CD8-positive, alpha-beta memory T cell (primary cell): ENCODE measurements around the gene CGRRF1. TPM values are rescaled to one million over a fixed set of nuclear protein-coding genes. Genes with fewer than 3 reads are reported as not detected.

Source experiments
- CTCF ChIA-PET: fragments of 350-600 bp; sonication (Branson Sonifier 250); formaldehyde crosslinking; loops from one replicate; lab custom pipeline; 2021; ENCODE audit warnings: antibody characterized with exemption; lab: Charles Lee
- POLR2A ChIA-PET: fragments of 350-600 bp; sonication (Branson Sonifier 250); formaldehyde crosslinking; loops from one replicate; lab custom pipeline; 2021; ENCODE audit warnings: antibody characterized with exemption; lab: Charles Lee
- DNase-seq, 5 donors: peaks; one replicate each; pipeline versions ENCODE4 v3.0.0 to v3.0.0-alpha.2; 2020 to 2022; ENCODE audit warnings: mixed read lengths in 1 of 5
- H3K27ac ChIP-seq: one replicate; pipeline ENCODE4 v1.7.0; 2013; ENCODE audit warnings: low read depth, mild to moderate bottlenecking, low read length, moderate library complexity
- H3K27me3 ChIP-seq: 2 replicates; pipeline ENCODE4 v1.7.0; 2013; ENCODE audit warnings: low read length, mild to moderate bottlenecking; ENCODE audit not compliant: insufficient read depth, poor library complexity, severe bottlenecking
- H3K36me3 ChIP-seq: 2 replicates; pipeline ENCODE4 v1.7.0; 2013; ENCODE audit warnings: mild to moderate bottlenecking, low read length, moderate library complexity; ENCODE audit not compliant: insufficient read depth
- H3K4me1 ChIP-seq: 2 replicates; pipeline ENCODE4 v1.7.0; 2013; ENCODE audit warnings: mild to moderate bottlenecking, low read length, moderate library complexity; ENCODE audit not compliant: insufficient read depth
- H3K4me3 ChIP-seq: 2 replicates; pipeline ENCODE4 v1.7.0; 2013; ENCODE audit warnings: mild to moderate bottlenecking, low read length
- H3K9me3 ChIP-seq: 2 replicates; pipeline ENCODE4 v1.7.0; 2013; ENCODE audit warnings: mild to moderate bottlenecking, low read length
- H3K27ac Mint-ChIP-seq, 8 donors: one replicate each; pipeline ENCODE4 v1.8.0; 2020 to 2021; ENCODE audit warnings: mixed read lengths in 8 of 8, mild to moderate bottlenecking in 6 of 8, inconsistent platforms in 3 of 8, moderate library complexity in 3 of 8
- H3K27me3 Mint-ChIP-seq, 2 donors: one replicate each; pipeline ENCODE4 v1.8.0; 2020 to 2021; ENCODE audit warnings: mixed read lengths in 2 of 2, mild to moderate bottlenecking in 1 of 2, moderate library complexity in 1 of 2
- H3K36me3 Mint-ChIP-seq, 3 donors: one replicate each; pipeline ENCODE4 v1.8.0; 2020 to 2021; ENCODE audit warnings: mixed read lengths in 3 of 3, inconsistent platforms in 1 of 3, mild to moderate bottlenecking in 1 of 3
- H3K4me1 Mint-ChIP-seq, 3 donors: one replicate each; pipeline ENCODE4 v1.8.0; 2020 to 2021; ENCODE audit warnings: mixed read lengths in 3 of 3, inconsistent platforms in 1 of 3, mild to moderate bottlenecking in 1 of 3
- H3K4me3 Mint-ChIP-seq, 7 donors: one replicate each; pipeline ENCODE4 v1.8.0; 2020 to 2021; ENCODE audit warnings: mixed read lengths in 7 of 7, mild to moderate bottlenecking in 6 of 7, moderate library complexity in 4 of 7, inconsistent platforms in 2 of 7
- H3K9me3 Mint-ChIP-seq, 5 donors: one replicate each; pipeline ENCODE4 v1.8.0; 2020 to 2022; ENCODE audit warnings: mixed read lengths in 5 of 5, mild to moderate bottlenecking in 3 of 5, moderate library complexity in 2 of 5, inconsistent platforms in 1 of 5
- polyA plus RNA-seq: library from polyadenylated mRNA; unstranded; fragments of 300-500 nt; fragmentation: Illumina TruSeq; gene quantifications from one replicate; pipeline ENCODE4 v1.2.3, GENCODE V29; 2021
- total RNA-seq, 2 experiments: library from RNA; stranded (reverse); gene quantifications; one replicate each; pipeline ENCODE4 v1.2.3, GENCODE V29; 2021

CGRRF1 gene
- total and polyA plus RNA-seq, 3 experiments from 2014 or later = 13.3 to 27.3 (median 15.3) TPM

DNA sequence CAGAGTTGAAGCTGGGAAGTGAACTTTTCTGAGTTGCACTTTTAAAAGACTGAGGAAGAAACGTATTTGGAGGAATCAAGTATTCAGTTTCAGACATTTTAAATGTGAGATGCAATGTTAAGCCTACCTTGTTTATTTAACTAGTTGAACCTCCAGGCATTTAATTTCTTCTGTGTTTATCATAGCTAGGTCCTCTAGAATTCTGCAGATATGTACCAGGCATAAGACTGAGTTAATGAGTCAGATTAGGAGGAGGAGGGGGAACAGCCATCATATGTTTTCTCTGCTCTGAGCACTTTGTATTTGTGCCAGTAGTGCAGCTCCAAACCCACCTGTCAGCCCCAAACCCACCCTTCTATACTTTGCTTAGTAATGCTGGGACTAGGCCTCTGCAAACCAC, 40.8 kb downstream of the CGRRF1 start:
- Histone ChIP-seq H3K36me3 (no peaks in the 10 kb centered on the region), H3K27ac (no peak overlapping the region), H3K4me3 (no peak overlapping the region), H3K27me3 (no peaks in the 10 kb centered on the region), H3K4me1 (no peaks in the 10 kb centered on the region), H3K9me3 (no peaks in the 10 kb centered on the region)
- DNase-seq = no peak
- H3K9me3 Mint-ChIP-seq = no peaks in the 10 kb centered on the region
- CTCF ChIA-PET = interaction anchor here (2.3 kb wide), 1 partner anchor 223 kb away, joined by 6 read pairs; no protein-coding TSS in a partner anchor
- H3K4me1 Mint-ChIP-seq = no peaks in the 10 kb centered on the region
- peaks cover 4 to 16% of the 10 kb centered on the region in 2 donors for H3K27me3 Mint-ChIP-seq
- POLR2A ChIA-PET = interaction anchor here (0.6 kb wide), 2 partner anchors 13 to 56 kb away, joined by 3 read pairs; no protein-coding TSS in a partner anchor
- no peak overlapping the region for H3K4me3 Mint-ChIP-seq
- H3K27ac Mint-ChIP-seq = no peak overlapping the region
- H3K36me3 Mint-ChIP-seq = peaks cover 0 to 2% (median 0%) of the 10 kb centered on the region in 3 donors

DNA sequence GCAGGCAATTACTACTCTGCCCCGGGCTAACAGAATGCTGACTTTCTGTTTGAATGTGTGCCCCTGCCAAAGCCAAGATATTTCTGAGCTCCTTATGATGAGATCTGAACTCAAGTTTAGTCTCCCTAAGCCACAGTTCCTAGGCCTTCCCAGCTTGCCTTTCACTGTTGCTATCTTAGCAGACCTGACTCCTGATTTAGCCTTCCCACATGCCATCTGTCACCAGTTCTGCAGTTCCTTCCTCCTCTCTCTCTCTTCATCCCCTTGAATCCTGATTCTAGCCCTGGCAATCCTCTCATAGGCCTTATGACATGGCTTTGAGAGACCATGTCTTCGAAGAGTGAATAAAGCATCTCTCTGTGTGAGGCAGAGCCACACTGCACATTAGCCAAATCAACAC, 44.7 kb downstream of the CGRRF1 start:
- H3K4me3 ChIP-seq = no peak overlapping the region
- no peaks in the 10 kb centered on the region for H3K27me3 ChIP-seq
- peaks cover 7 to 28% of the 10 kb centered on the region in 2 donors for H3K27me3 Mint-ChIP-seq
- no peak overlapping the region for H3K4me3 Mint-ChIP-seq
- no peak for DNase-seq
- no peaks in the 10 kb centered on the region for H3K9me3 ChIP-seq
- ChIA-PET POLR2A (no interaction called here), CTCF (interaction anchor here (3.8 kb wide), 1 partner anchor 220 kb away, joined by 15 read pairs; no protein-coding TSS in a partner anchor)
- no peak overlapping the region for H3K27ac ChIP-seq
- H3K4me1 Mint-ChIP-seq = no peaks in the 10 kb centered on the region
- no peaks in the 10 kb centered on the region for H3K4me1 ChIP-seq
- H3K9me3 Mint-ChIP-seq = no peaks in the 10 kb centered on the region
- no peak overlapping the region for H3K27ac Mint-ChIP-seq
- H3K36me3 Mint-ChIP-seq = no peaks in the 10 kb centered on the region
- no peaks in the 10 kb centered on the region for H3K36me3 ChIP-seq

DNA sequence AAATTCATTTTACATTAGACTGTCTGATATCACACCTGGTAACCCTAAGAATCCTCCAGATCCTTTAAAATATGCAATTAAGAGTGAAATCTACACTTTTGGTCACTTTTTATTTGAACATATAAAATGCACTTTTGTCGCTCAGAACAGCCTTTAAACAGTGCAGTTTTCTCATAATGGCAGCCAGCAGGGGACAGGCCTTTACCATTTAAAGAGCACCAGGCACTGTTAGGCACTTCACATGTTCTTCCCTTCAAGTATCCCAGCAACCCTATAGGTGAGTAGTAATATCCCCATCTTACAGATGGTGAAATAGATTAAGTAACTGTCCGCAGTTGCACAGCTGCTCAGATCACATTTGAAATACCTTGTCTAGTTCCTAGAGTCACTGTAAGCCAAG, 45.9 kb downstream of the CGRRF1 start:
- POLR2A ChIA-PET = no interaction called here
- no peak overlapping the region for H3K27ac ChIP-seq
- no peaks in the 10 kb centered on the region for H3K4me1 ChIP-seq
- no peaks in the 10 kb centered on the region for H3K4me1 Mint-ChIP-seq
- no peaks in the 10 kb centered on the region for H3K9me3 Mint-ChIP-seq
- peaks cover 11 to 33% of the 10 kb centered on the region in 2 donors for H3K27me3 Mint-ChIP-seq
- no peak for DNase-seq
- CTCF ChIA-PET = interaction anchor here (3.8 kb wide), 1 partner anchor 219 kb away, joined by 15 read pairs; no protein-coding TSS in a partner anchor
- no peak overlapping the region for H3K4me3 Mint-ChIP-seq
- H3K9me3 ChIP-seq = no peaks in the 10 kb centered on the region
- H3K27me3 ChIP-seq = no peaks in the 10 kb centered on the region
- no peaks in the 10 kb centered on the region for H3K36me3 ChIP-seq
- no peak overlapping the region for H3K27ac Mint-ChIP-seq
- no peak overlapping the region for H3K4me3 ChIP-seq
- no peaks in the 10 kb centered on the region for H3K36me3 Mint-ChIP-seq

DNA sequence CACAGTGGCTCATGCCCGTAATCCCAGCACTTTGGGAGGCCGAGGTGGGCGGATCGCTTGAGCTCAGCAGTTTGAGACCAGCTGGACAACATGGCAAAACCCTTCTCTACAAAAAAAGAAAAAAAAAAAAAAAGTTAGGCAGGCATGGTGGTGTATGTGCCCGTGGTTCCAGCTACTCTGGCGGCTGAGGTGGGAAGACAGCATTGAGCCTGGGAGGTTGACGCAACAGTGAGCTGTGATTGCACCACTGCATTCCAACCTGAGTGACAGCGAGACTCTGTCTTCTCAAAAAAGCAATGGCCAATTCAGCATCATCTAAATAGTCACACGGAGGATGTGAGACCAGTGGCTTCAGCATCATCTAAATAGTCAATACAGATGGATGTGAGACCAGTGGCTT, 46.8 kb downstream of the CGRRF1 start:
- POLR2A ChIA-PET = no interaction called here
- H3K9me3 ChIP-seq = no peaks in the 10 kb centered on the region
- CTCF ChIA-PET = interaction anchor here (1.0 to 3.8 kb wide), 2 partner anchors 87 to 218 kb away, joined by 3 to 15 read pairs; no protein-coding TSS in a partner anchor
- no peak overlapping the region for H3K27ac ChIP-seq
- H3K4me3 Mint-ChIP-seq = no peak overlapping the region
- DNase-seq = no peak
- H3K36me3 ChIP-seq = no peaks in the 10 kb centered on the region
- no peak overlapping the region for H3K27ac Mint-ChIP-seq
- no peaks in the 10 kb centered on the region for H3K9me3 Mint-ChIP-seq
- no peaks in the 10 kb centered on the region for H3K27me3 ChIP-seq
- H3K36me3 Mint-ChIP-seq = no peaks in the 10 kb centered on the region
- H3K27me3 Mint-ChIP-seq = peaks cover 11 to 36% of the 10 kb centered on the region in 2 donors
- H3K4me1 ChIP-seq = no peaks in the 10 kb centered on the region
- no peak overlapping the region for H3K4me3 ChIP-seq
- H3K4me1 Mint-ChIP-seq = no peaks in the 10 kb centered on the region

DNA sequence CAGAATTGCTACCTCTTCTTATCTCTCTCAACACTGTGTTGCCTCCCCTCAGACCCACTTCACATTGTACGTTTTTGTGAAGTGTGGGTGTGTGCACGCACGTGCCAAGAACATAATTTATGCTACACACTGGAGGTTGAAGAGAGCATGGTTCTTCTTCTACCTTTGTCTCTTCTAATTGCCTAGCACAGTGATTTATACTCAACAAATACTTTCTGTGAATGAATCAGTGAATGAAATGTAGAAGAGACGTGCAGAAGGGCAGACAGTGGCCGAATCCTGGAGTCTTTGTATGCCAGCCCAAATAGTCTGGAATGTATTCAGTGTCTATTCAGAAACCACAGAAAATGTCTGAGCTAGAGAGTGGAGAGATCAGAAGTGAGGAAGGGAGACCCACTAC, 52.6 kb downstream of the CGRRF1 start:
- DNase-seq = no peak
- no peak overlapping the region for H3K27ac ChIP-seq
- ChIA-PET CTCF (interaction anchor here (0.7 to 7.6 kb wide), 4 partner anchors 81 to 242 kb away, joined by 3 to 114 read pairs (median 7); no protein-coding TSS in a partner anchor), POLR2A (no interaction called here)
- Mint-ChIP-seq H3K4me1 (peaks cover 10% of the 10 kb centered on the region in 3 donors), H3K27ac (no peak overlapping the region), H3K36me3 (peaks cover 0 to 5% (median 0%) of the 10 kb centered on the region in 3 donors), H3K9me3 (no peaks in the 10 kb centered on the region), H3K27me3 (peaks cover 10 to 24% of the 10 kb centered on the region in 2 donors), H3K4me3 (peak overlapping the region in 1 of 7 donors; percentile 23)
- peaks cover 6% of the 10 kb centered on the region for H3K27me3 ChIP-seq
- no peaks in the 10 kb centered on the region for H3K36me3 ChIP-seq
- H3K4me1 ChIP-seq = peaks cover 13% of the 10 kb centered on the region
- no peaks in the 10 kb centered on the region for H3K9me3 ChIP-seq
- H3K4me3 ChIP-seq = no peak overlapping the region

DNA sequence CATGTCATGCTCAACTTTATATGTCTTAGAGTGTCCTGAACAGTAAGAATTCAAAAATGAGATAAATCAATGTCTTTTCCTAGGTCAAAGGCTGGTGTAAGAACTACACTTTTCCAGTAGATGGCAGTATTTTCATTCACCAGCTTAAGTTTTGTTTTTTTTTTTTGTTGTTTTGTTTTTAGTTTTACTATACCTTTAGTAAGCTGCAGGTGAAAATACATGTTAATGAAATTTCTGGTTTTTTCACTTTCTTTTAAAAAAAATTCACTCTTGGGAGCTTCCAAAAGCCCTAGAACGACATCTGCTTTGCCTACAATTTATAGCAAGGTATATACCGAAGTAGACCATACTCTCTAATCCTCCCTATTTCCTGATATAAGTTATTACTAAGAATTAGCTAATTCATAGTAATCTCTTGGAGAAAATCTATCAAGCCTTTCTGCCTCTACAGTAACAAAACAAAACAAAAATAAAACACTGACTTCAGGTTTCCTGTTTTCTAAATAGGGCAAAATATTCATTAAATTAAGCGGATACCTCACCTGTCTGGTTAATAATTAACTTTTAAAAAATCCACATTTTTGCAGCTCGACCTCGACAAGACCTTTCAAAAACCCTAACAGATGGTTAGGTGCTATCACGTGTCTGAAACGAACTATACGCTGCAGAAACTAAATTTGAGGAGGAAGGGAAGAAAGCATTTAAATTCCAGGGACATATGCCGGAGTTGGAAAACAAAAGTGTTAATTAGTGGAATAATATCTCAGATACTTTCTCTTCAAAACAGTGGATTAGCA, 54.6 kb downstream of the CGRRF1 start:
- ChIA-PET CTCF (interaction anchor here (0.7 to 7.6 kb wide), 26 partner anchors 14 to 565 kb away, joined by 3 to 114 read pairs (median 4); partner anchors contain the start of genes GMFB and LGALS3), POLR2A (interaction anchor here (0.6 to 1.1 kb wide), 5 partner anchors 14 to 338 kb away, joined by 3 to 5 read pairs (median 3); no protein-coding TSS in a partner anchor)
- Mint-ChIP-seq H3K9me3 (no peaks in the 10 kb centered on the region), H3K4me3 (peak overlapping the region; percentile 81 to 97 (median 86)), H3K27ac (peak overlapping the region; percentile 52 to 76 (median 68)), H3K4me1 (peaks cover 16 to 23% (median 16%) of the 10 kb centered on the region in 3 donors), H3K36me3 (peaks cover 0 to 8% (median 0%) of the 10 kb centered on the region in 3 donors), H3K27me3 (peaks cover 15 to 25% of the 10 kb centered on the region in 2 donors)
- no peaks in the 10 kb centered on the region for H3K9me3 ChIP-seq
- H3K4me3 ChIP-seq = peak overlapping the region; percentile 76
- no peaks in the 10 kb centered on the region for H3K36me3 ChIP-seq
- DNase-seq = peak in 2 of 5 donors; percentile 55 to 58
- peaks cover 18% of the 10 kb centered on the region for H3K4me1 ChIP-seq
- peaks cover 12% of the 10 kb centered on the region for H3K27me3 ChIP-seq
- peak overlapping the region; percentile 64 for H3K27ac ChIP-seq

DNA sequence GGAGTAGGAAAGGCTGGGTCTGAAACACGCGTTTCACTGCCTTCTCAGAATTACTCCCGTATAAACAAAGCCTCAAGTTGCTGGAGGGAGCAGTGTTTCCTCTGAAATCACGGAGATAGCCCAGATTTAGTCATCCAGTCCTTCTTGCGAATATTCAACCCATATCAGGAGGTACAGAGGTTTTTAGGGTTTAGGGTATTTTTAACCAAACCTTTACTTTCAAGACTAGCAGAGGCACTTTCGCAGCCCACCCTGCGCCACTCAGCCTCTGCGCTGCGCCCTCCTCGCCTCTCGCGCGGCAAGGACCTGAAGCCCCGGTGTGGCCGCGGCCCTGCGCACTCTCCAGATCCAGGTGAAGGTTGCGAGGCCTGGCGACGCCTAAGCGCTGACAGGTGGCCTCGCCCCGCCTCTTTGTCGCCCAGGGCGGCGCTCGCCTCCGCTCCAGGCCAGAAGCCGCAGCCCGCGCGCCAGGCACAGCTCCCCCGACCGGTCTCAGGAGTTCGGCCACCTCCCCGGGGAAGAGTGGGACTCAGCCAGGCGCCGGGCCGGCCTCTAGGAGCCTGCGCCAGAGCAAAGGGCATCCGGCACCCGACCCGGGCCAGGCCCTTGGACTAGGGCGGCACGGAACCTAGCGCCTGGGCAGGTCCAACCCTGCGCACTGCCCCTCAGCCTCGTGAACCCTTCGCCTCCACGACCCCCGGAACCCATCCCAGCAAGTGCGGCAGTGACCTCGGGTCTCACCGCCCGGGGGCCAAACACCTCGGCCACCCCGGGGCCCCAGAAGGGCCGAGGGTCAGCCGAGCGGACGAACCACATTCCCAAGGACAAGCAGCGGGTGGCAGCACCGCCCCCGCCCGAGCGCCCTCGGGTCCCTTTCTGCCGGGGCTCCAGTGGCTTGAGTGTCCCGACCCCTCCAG, 55.4 kb downstream of the CGRRF1 start:
- Histone ChIP-seq H3K36me3 (no peaks in the 10 kb centered on the region), H3K4me3 (peak overlapping the region; percentile 76), H3K4me1 (peaks cover 18% of the 10 kb centered on the region), H3K9me3 (no peaks in the 10 kb centered on the region), H3K27ac (peak overlapping the region; percentile 64), H3K27me3 (peaks cover 12% of the 10 kb centered on the region)
- Mint-ChIP-seq H3K9me3 (no peaks in the 10 kb centered on the region), H3K4me1 (peaks cover 16 to 23% (median 16%) of the 10 kb centered on the region in 3 donors), H3K36me3 (peaks cover 0 to 8% (median 0%) of the 10 kb centered on the region in 3 donors), H3K27ac (peak overlapping the region; percentile 52 to 94 (median 74)), H3K27me3 (peaks cover 16 to 31% of the 10 kb centered on the region in 2 donors), H3K4me3 (peak overlapping the region; percentile 81 to 97 (median 86))
- POLR2A ChIA-PET = interaction anchor here (0.6 to 2.0 kb wide), 7 partner anchors 55 to 486 kb away, joined by 3 to 12 read pairs (median 3); partner anchors contain the start of genes CGRRF1 and MAPK1IP1L
- CTCF ChIA-PET = interaction anchor here (0.9 to 7.6 kb wide), 17 partner anchors 13 to 564 kb away, joined by 3 to 114 read pairs (median 5); partner anchors contain the start of genes GCH1, GMFB and LGALS3
- DNase-seq = peak; percentile 38 to 72 (median 51)
